GM11168 (cell line): ENCODE results near the gene VPS26A.
"Not testable (repeated sequence)": the region's sequence is repeated elsewhere in the genome, so short reads cannot be mapped to it uniquely, and the experiment has no call there.

Experiments used
- in situ Hi-C: fragments of 300-500 bp; cut with MboI; formaldehyde crosslinking; loops from one replicate; pipeline ENCODE4 v1.12.0; 2022; ENCODE audit warnings: low sequenced_read_pairs; ENCODE audit not compliant: unreplicated experiment

VPS26A gene

DNA sequence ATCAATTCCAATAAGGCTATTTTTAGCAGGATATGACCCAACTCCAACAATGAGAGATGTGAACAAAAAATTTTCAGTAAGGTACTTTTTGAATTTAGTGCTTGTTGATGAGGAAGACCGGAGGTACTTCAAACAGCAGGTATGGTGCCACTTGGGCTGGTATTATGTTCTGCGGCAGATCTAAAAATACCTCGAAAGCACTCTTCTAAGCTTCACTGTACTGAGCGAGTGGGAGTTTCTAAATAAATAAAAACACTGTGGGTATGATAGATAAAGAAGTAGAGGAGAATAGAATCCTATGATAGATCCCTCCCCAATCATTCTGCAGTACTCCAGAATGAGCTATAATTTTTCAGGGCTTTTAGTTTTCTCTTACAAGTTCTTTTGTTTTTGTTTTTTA, 44.5 kb downstream of the VPS26A start:
- in situ Hi-C loops = no loop called here

- in situ Hi-C loops = no loop called here
Measured at GRCh38 chr10:69172241-69172982, 48.4 kb downstream of the VPS26A start.

DNA sequence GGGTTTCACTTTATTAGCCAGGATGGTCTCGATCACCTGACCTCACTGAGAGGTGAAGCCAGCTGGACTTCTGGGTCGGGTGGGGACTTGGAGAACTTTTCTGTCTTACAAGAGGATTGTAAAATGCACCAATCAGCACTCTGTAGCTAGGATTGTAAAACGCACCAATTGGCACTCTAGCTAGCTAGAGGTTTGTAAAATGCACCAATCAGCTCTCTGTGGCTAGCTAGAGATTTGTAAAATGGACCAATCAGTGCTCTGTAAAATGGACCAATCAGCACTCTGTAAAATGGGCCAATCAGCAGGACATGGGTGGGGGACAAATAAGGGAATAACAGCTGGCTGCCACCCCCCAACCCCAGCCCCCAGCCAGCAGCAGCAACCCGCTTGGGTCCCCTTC, 51.3 kb downstream of the VPS26A start:
- in situ Hi-C loops = not testable (repeated sequence)

DNA sequence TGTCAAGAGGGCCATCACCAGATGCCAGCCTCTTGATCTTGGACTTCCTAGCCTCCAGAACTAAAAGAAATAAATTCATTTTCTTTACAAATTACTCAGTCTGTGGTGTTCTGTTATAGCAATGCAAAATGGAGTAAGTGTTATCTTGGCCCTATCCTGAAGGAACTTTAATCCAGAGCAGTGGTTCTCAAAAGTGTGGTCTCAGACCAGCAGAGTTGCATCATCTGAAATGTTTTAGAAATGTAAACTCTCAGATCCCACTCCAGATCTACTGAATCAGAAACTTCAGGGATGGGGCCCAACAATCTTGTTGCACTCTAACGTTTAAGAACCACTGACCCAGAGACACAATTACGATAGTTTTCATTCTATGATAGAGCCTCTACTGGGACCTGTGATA, 52.8 kb downstream of the VPS26A start:
- in situ Hi-C loops = no loop called here

DNA sequence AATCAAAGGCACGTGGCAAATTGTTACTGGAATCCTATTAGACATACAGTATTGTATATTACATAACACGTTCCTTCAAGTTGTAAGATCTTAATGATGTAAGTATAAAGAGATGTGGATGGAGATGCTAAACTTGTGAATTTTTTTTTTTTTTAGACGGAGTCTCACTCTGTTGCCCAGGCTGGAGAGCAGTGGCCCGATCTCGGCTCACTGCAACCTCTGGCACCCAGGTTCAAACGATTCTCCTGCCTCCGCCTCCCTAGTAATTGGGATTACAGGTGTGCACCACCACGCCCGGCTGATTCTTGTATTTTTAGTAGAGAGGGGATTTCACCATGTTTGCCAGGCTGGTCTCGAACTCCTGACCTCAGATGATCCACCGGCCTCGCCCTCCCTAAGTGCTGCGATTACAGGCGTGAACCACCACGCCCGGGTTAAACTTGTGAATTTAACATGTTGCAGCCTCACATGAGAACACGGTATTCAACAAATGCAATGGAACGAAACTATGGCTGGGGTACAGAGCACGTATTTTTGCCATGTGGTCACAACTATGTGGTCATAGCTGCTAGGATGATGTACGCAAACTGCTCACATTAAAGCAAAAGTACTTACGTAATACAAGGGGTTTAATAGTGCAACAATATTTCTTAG, 55.2 kb downstream of the VPS26A start:
- in situ Hi-C loops = no loop called here

DNA sequence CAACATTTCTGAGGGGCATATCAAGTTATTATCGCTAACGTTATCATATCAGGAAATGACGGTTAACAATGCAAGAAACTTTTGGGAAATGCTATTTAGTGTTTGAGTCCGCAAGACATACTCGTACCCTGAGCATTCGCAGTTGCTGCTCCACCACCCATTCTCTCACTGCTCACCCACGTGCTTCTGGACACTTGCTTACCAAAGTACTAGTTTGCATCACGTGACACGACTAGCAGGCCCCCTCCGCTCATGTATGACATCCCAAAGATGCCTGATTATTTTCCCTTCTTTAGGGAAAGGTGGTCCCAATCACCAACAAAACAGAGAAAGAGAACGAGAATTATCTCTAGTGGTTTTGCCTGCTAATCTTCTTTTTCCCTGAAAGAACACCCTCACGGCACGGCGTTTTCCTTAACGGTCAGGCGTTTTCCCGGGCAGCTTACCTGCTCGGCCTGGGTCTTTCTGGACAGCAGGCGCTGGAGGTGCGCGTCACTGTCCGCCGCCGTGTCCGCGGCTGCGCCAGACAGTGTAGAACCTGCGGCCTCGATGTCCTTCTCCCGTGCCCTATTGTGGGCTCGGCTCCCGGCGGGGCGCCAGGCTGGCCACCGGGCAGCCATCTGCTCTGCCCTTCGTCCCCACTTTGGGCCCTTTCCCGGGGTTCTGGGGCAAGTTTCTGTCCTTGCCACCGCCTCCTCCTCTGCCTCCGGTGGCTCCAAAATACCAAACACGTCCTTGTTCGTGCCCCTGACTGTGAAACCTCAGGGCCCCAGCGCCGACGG, 56.0 kb downstream of the VPS26A start, which contains the start of gene SUPV3L1:
Gene SUPV3L1, plus strand, starts transcription at position 492 of the 782 bp plus-strand sequence. Its CDS starts 58 bp downstream, at position 550.
- in situ Hi-C loops = no loop called here

GRCh38 chr10:69180525-69181204, 56.7 kb downstream of the VPS26A start:
- in situ Hi-C loops = no loop called here

DNA sequence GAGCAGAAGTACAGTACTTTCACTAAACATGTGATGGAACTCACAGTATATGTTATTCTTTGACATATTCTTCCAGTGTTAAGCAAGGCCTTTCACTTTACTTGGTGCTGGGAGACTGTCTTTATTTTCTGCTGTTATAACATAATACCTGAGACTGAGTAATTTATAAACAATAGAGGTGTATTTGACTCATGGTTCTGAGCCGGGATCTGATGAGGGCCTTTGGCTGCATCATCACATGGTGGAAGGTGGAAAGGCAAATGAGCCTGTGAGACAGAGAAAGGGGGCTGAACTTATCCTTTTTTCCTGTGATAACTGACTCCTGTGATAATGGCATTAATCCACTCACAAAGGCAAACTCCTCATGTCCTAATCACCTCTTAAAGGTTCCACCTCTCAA, 57.5 kb downstream of the VPS26A start:
- in situ Hi-C loops = no loop called here

DNA sequence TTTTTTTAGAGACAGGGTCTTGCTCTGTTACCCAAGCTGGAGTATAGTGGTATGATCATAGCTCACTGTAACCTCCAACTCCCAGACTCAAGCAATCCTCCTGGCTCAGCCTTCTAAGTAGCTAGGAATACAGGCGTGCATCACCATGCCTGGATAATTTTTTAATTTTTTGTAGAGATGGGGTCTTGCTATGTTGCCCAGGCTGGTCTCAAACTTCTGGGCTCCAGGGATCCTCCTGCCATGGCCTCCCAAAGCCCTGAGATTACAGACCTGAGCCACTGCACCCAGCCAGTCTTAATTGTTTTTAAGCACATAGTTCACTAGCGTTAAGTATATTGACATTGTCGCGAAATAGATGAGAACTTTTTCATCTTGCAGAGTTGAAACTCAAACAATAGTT, 58.0 kb downstream of the VPS26A start:
- in situ Hi-C loops = no loop called here

DNA sequence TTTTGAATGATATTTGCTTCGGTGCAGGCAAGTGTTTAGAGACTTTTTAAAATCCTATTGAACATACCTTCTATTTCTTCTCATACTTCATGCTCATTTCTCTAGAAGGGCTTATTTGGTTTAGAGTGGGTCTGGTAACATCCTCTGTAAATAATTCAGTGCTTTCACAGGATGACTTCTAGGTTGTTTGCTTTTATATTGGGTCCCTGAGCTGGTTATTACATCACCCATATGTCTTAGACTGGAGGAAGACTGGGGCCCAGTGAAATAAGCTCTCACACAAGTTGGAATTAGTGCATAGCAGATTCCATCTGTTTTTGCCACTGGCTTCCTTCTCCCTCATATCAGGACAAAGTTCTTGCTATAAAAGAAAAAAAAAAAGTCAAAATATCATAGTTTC, 62.5 kb downstream of the VPS26A start:
- in situ Hi-C loops = no loop called here

- in situ Hi-C loops = loop anchor here (25.0 kb wide), 1 partner anchor 189 kb away; no protein-coding TSS in a partner anchor
Measured at GRCh38 chr10:69201045-69201444, 77.1 kb downstream of the VPS26A start.

- in situ Hi-C loops = loop anchor here (25.0 kb wide), 1 partner anchor 190 kb away; no protein-coding TSS in a partner anchor
Measured at GRCh38 chr10:69202332-69202731, 78.4 kb downstream of the VPS26A start.

DNA sequence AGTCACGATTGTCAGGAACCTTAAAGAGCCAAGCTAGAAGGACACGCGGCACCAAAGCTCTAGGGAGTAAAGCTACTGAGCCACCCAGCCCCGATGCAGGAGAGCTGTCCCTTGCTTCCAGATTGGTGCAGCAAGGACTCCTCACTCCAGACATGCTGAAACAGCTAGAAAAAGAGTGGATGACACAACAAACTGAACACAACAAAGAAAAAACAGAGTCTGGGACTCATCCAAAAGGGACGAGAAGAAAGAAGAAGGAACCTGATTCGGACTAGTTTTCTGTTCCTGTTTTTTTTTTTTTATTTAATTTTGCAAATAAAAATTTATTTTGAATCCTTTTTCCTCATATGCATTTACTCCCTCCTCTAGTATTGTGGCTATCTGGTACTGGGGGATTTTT, 84.8 kb downstream of the VPS26A start:
- in situ Hi-C loops = loop anchor here (25.0 kb wide), 1 partner anchor 196 kb away; no protein-coding TSS in a partner anchor

DNA sequence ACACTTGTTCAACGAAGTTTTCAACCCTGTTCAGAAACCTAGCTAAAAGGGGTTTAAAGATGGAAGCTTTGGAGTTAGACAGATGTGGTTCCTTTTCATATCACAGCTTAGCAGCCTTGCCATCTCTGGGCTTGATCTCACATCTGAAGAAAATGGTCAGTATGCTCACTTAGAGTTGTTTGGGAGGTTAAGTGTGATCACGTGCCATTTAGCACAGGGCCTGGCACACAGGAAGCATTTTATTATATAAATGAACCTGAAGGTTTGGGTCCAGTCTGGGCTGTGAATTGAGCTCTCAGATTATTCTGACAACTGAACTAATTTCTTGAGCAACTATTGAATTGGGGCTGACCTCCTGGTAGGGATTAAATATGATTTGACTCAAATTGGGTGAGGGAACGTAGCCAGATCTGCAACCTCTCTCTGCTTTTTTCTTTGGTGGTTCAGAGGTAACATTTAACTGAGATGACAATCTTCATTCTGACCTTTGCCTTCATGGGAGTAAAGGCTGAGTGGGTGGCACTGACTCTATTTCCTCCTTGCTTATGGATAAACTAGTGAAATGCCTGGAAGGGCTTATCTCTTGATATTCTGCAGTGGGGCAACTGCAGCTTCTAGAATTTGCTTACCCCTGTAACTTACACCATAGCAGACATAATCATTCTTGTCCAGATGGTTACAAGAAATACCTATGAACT, 86.0 kb downstream of the VPS26A start:
- in situ Hi-C loops = loop anchor here (25.0 kb wide), 1 partner anchor 198 kb away; no protein-coding TSS in a partner anchor

- in situ Hi-C loops = loop anchor here (25.0 kb wide), 1 partner anchor 199 kb away; no protein-coding TSS in a partner anchor
Measured at GRCh38 chr10:69211104-69211503, 87.1 kb downstream of the VPS26A start.

- in situ Hi-C loops = loop anchor here (25.0 kb wide), 1 partner anchor 199 kb away; no protein-coding TSS in a partner anchor
Measured at GRCh38 chr10:69211524-69211923, 87.5 kb downstream of the VPS26A start.

DNA sequence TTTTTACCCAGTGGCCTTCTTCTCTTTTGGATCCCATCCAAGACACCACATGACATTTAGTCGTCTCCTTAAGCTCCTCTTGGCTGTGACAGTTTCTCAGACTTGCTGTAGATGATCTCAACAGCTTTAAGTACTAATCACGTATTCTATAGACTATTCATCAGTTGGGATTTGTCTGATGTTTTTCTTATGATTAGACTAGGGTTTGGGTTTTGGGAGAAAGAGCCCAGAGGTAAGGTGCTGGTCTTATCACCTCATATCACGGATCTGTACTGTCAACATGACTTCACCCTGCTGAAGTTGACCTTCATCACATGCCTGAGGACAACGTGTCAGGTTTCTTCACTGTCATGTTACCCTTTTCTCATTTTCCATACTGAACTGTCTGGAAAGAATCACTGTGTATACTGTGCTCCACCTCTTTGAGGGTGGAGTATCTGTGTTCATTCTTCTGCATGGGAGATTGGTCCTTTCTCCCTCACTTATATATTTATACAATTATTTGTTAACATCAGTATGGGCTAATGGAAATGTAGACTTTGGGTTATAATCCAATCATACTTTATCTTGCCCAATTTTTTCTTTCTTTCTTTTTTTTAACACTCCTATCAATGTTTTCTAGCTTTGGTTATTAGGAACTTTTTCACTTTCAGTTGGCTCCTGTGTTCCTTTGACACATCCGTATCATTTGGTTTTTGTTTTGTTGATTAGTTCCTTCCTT, 89.8 kb downstream of the VPS26A start:
- in situ Hi-C loops = loop anchor here (25.0 kb wide), 1 partner anchor 201 kb away; no protein-coding TSS in a partner anchor

DNA sequence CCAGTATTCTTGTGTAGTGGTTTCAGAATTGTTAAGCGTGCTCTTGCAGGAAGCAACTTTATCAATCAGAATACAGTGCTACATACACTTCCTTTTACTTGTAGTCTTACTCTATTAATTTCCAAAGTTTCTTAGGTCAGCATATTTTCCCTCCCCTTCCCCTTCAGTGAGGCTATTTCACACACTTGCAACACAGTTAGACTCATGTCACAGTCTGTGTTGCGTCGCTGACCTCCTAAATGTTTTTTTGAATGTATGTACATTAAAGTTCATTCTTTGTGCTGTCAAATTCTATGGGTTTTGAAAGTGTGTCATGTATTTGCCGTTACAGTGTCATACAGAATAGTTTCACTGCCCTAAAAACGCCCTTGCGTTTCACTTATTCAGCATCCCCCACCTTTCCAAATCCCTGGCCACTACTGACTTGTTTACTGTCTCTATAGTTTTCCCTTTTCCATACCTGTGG, 90.7 kb downstream of the VPS26A start:
- in situ Hi-C loops = loop anchor here (25.0 kb wide), 1 partner anchor 202 kb away; no protein-coding TSS in a partner anchor
